ENCODE measurements around the gene HSD17B4. TPM values are rescaled to one million over a fixed set of nuclear protein-coding genes. Genes with fewer than 3 reads are reported as not detected.

Gene HSD17B4
- total RNA-seq, 1 experiment from 2014 or later = 269 TPM

GRCh38 chr5:119476341-119476740 is 24.0 kb downstream of the HSD17B4 start:
- Histone ChIP-seq H2BK20ac (ENCODE audit: low read depth, low read length, poor library complexity, severe bottlenecking) (no peak overlapping the region), H2AK5ac (ENCODE audit: insufficient read length, low read length) (no peak overlapping the region), H3K23ac (ENCODE audit: insufficient read length, low read depth, low read length) (peak overlapping the region; percentile 69), H3K27ac (ENCODE audit: insufficient read length, low read depth, low read length) (no peak overlapping the region), H3K9me3 (ENCODE audit: control insufficient read depth, low read depth, low read length) (no peaks in the 10 kb centered on the region), H4K5ac (ENCODE audit: insufficient read length, low read depth, low read length) (no peak overlapping the region), H3K4me1 (ENCODE audit: insufficient read depth, low read length) (peaks cover 3% of the 10 kb centered on the region; the same call in 1 of the 2 replicates), H4K8ac (replicated peaks; ENCODE audit: insufficient read length, low read depth, low read length) (no peak overlapping the region), H2AFZ (ENCODE audit: low read length) (no peak overlapping the region), H3K9ac (ENCODE audit: extremely low read depth, insufficient read length, low read length) (no peak overlapping the region), H3K4ac (ENCODE audit: low read depth, low read length) (no peak overlapping the region), H3K14ac (ENCODE audit: insufficient read depth, low read length) (no peak overlapping the region), H3K56ac (ENCODE audit: insufficient read length, low read depth, low read length) (no peak overlapping the region), H3K79me1 (ENCODE audit: insufficient read depth, low read depth, low read length, poor library complexity, severe bottlenecking) (peaks cover 3% of the 10 kb centered on the region), H3K79me2 (ENCODE audit: insufficient read depth, low read length) (0 out of 2 replicates have a peak, but pooled peaks cover 2% of the 10 kb centered on the region), H3K4me2 (ENCODE audit: insufficient read depth, insufficient read length, low read length) (no peak overlapping the region), H2BK15ac (ENCODE audit: low read depth, low read length) (no peak overlapping the region), H2BK5ac (ENCODE audit: insufficient read length, low read length) (no peak overlapping the region), H3T11ph (ENCODE audit: low read length) (no peak overlapping the region), H4K91ac (ENCODE audit: insufficient read length, low read depth, low read length) (no peak overlapping the region), H3K27me3 (ENCODE audit: insufficient read depth, low read length) (no peaks in the 10 kb centered on the region), H3K23me2 (ENCODE audit: insufficient read length, low read depth, low read length, poor library complexity, severe bottlenecking) (no peaks in the 10 kb centered on the region), H4K20me1 (ENCODE audit: control insufficient read depth, insufficient read depth, insufficient read length) (no peaks in the 10 kb centered on the region), H3K18ac (ENCODE audit: insufficient read length, low read depth, low read length) (no peak overlapping the region), H2BK120ac (ENCODE audit: low read depth, low read length, poor library complexity, severe bottlenecking) (no peak overlapping the region), H2BK12ac (ENCODE audit: insufficient read length, low read depth, low read length) (no peak overlapping the region)
- no peaks in the 10 kb centered on the region for H3K9me3 Mint-ChIP-seq
- no peak for DNase-seq
- WGBS (ENCODE audit: extremely low coverage, insufficient read length, low lambda C conversion rate) = no CpG with 5 or more reads among the region's 1 CpG
- H3K27ac Mint-ChIP-seq = peak overlapping the region in 1 of 3 experiments; percentile 46; a peak in 2 of 7 replicates
- TF ChIP-seq CTCF (conservative IDR thresholded peaks at IDR 0.05) = no peak
- no peak overlapping the region for H3K4me3 Mint-ChIP-seq
- H3K27me3 Mint-ChIP-seq (ENCODE audit: low read depth) = no peaks in the 10 kb centered on the region
- H3K36me3 Mint-ChIP-seq (ENCODE audit: insufficient read depth in 1 of 3, low read depth in 3 of 3) = peaks cover 16 to 35% (median 29%) of the 10 kb centered on the region in 3 experiments; a peak in 6 of 7 replicates
- H3K4me1 Mint-ChIP-seq = peaks cover 41 to 42% of the 10 kb centered on the region in 2 experiments

All from H9 (cell line).